ENCODE results near the gene AARS2. TPM values are rescaled to one million over a fixed set of nuclear protein-coding genes. Genes with fewer than 3 reads are reported as not detected.

Gene AARS2
- total and polyA plus RNA-seq, 9 of the 15 experiments (the other 6 are each of a cell fraction or from before 2014, with no cell fraction given): 0.97 to 34.0 (median 18.3) TPM

DNA sequence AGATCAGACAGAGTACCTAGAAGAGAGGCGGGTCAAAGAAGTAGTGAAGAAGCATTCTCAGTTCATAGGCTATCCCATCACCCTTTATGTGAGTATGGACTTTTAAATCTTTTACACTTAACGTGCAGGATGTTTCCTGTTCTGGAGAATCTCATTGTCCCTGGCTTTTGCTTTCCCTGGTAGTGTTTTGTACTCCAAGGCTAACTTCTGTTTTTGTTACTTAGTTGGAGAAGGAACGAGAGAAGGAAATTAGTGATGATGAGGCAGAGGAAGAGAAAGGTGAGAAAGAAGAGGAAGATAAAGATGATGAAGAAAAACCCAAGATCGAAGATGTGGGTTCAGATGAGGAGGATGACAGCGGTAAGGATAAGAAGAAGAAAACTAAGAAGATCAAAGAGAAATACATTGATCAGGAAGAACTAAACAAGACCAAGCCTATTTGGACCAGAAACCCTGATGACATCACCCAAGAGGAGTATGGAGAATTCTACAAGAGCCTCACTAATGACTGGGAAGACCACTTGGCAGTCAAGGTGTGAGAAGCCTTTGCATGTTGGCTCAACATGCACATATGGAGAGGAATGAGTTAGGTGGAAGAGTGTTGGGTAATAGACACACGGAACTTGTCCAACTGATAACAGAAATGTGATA lies 63.0 kb downstream of the AARS2 start (continued):
- TF ChIP-seq ZNF384 (IDR thresholded peaks at IDR 0.05; ENCODE audit: low read depth, low read length) (no peak), NFIC (IDR thresholded peaks at IDR 0.05) (peak; percentile 14; the same call in 1 of the 2 replicates), BCL6 (CRISPR knock-in tag; IDR thresholded peaks at IDR 0.05) (no peak), ZNF311 (CRISPR knock-in tag; IDR thresholded peaks at IDR 0.05) (no peak), ESRRA (IDR thresholded peaks at IDR 0.05; ENCODE audit: borderline replicate concordance, low read depth) (no peak), ZNF212 (CRISPR knock-in tag; IDR thresholded peaks at IDR 0.05) (no peak), IFI16 (CRISPR knock-in tag; IDR thresholded peaks at IDR 0.05) (no peak), ZNF224 (CRISPR knock-in tag; IDR thresholded peaks at IDR 0.05) (no peak), SMARCC2 (IDR thresholded peaks at IDR 0.05; ENCODE audit: low read depth) (no peak), ID3 (CRISPR knock-in tag; IDR thresholded peaks at IDR 0.05) (no peak), ID3 (tag; IDR thresholded peaks at IDR 0.05) (no peak), ZNF143 (CRISPR knock-in tag; IDR thresholded peaks at IDR 0.05) (no peak), CEBPB (tag; IDR thresholded peaks at IDR 0.05) (peak; percentile 12; the same call in 1 of the 2 replicates), ATF2 (CRISPR knock-in tag; IDR thresholded peaks at IDR 0.05) (peak; percentile 70), STAT5A (IDR thresholded peaks at IDR 0.05; ENCODE audit: borderline replicate concordance, low read length) (no peak), U2AF1 (optimal IDR thresholded peaks at IDR 0.05; ENCODE audit: low read depth, low read length) (no peak), THRAP3 (IDR thresholded peaks at IDR 0.05; ENCODE audit: borderline replicate concordance) (0 out of 2 replicates have a peak, but pooled peaks have one; percentile 5), SMARCA4 (IDR thresholded peaks at IDR 0.05) (no peak), COPS2 (conservative IDR thresholded peaks at IDR 0.05) (no peak), ZNF316 (IDR thresholded peaks at IDR 0.05) (no peak), CREM (IDR thresholded peaks at IDR 0.05; ENCODE audit: low read depth) (no peak), IRF2 (CRISPR knock-in tag; IDR thresholded peaks at IDR 0.05) (no peak), JUN (IDR thresholded peaks at IDR 0.05; ENCODE audit: borderline replicate concordance, low read depth, low read length) (no peak), JUN (CRISPR knock-in tag; IDR thresholded peaks at IDR 0.05; ENCODE audit: borderline replicate concordance) (no peak), POLR2B (IDR thresholded peaks at IDR 0.05; ENCODE audit: low read depth, partially characterized antibody) (peak; percentile 17)
- TF ChIP-seq, protein P1, sequence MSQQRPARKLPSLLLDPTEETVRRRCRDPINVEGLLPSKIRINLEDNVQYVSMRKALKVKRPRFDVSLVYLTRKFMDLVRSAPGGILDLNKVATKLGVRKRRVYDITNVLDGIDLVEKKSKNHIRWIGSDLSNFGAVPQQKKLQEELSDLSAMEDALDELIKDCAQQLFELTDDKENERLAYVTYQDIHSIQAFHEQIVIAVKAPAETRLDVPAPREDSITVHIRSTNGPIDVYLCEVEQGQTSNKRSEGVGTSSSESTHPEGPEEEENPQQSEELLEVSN (IDR thresholded peaks at IDR 0.05; ENCODE audit: borderline replicate concordance in 1 of 2, extremely low read depth in 1 of 2, insufficient read depth in 1 of 2, insufficient read length in 1 of 2, low read depth in 1 of 2, low read length in 1 of 2, poor library complexity in 1 of 2, severe bottlenecking in 1 of 2): no peak
- TF ChIP-seq, protein P2, sequence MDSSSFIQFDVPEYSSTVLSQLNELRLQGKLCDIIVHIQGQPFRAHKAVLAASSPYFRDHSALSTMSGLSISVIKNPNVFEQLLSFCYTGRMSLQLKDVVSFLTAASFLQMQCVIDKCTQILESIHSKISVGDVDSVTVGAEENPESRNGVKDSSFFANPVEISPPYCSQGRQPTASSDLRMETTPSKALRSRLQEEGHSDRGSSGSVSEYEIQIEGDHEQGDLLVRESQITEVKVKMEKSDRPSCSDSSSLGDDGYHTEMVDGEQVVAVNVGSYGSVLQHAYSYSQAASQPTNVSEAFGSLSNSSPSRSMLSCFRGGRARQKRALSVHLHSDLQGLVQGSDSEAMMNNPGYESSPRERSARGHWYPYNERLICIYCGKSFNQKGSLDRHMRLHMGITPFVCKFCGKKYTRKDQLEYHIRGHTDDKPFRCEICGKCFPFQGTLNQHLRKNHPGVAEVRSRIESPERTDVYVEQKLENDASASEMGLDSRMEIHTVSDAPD (CRISPR knock-in tag; IDR thresholded peaks at IDR 0.05): no peak
